ENCODE results near the gene ECE2. TPM values are rescaled to one million over a fixed set of nuclear protein-coding genes. Genes with fewer than 3 reads are reported as not detected.

ECE2 gene
- total RNA-seq, 1 donor from 2014 or later: not detected

- Mint-ChIP-seq H3K27me3 (ENCODE audit: low read depth) (no peaks in the 10 kb centered on the region), H3K4me3 (no peak overlapping the region), H3K27ac (no peak overlapping the region), H3K36me3 (peaks cover 34% of the 10 kb centered on the region), H3K4me1 (peaks cover 29% of the 10 kb centered on the region), H3K9me3 (no peaks in the 10 kb centered on the region)
- no peak for TF ChIP-seq CTCF (IDR thresholded peaks at IDR 0.05; ENCODE audit: unreplicated experiment)
- DNase-seq (ENCODE audit: low spot score in 2 of 2, unreplicated experiment in 2 of 2): no peak
Measured at GRCh38 chr3:184320104-184320445, 44.3 kb downstream of the ECE2 start.

- no peak for TF ChIP-seq CTCF (IDR thresholded peaks at IDR 0.05; ENCODE audit: unreplicated experiment)
- no peaks in the 10 kb centered on the region for H3K9me3 Mint-ChIP-seq
- no peak overlapping the region for H3K4me3 Mint-ChIP-seq
- DNase-seq (ENCODE audit: low spot score in 2 of 2, unreplicated experiment in 2 of 2): no peak
- peaks cover 45% of the 10 kb centered on the region for H3K36me3 Mint-ChIP-seq
- H3K4me1 Mint-ChIP-seq: peaks cover 20% of the 10 kb centered on the region
- H3K27ac Mint-ChIP-seq: no peak overlapping the region
- no peaks in the 10 kb centered on the region for H3K27me3 Mint-ChIP-seq (ENCODE audit: low read depth)
Measured at GRCh38 chr3:184321666-184322065, 45.8 kb downstream of the ECE2 start.

- no peak overlapping the region for H3K4me3 Mint-ChIP-seq
- DNase-seq (ENCODE audit: low spot score in 2 of 2, unreplicated experiment in 2 of 2): no peak
- no peaks in the 10 kb centered on the region for H3K9me3 Mint-ChIP-seq
- no peak overlapping the region for H3K27ac Mint-ChIP-seq
- TF ChIP-seq CTCF (IDR thresholded peaks at IDR 0.05; ENCODE audit: unreplicated experiment): no peak
- H3K4me1 Mint-ChIP-seq: peaks cover 9% of the 10 kb centered on the region
- H3K27me3 Mint-ChIP-seq (ENCODE audit: low read depth): no peaks in the 10 kb centered on the region
- peaks cover 55% of the 10 kb centered on the region for H3K36me3 Mint-ChIP-seq
Measured at GRCh38 chr3:184322731-184323487, 47.1 kb downstream of the ECE2 start.

GRCh38 chr3:184323696-184324095 lies 47.9 kb downstream of the ECE2 start:
- Mint-ChIP-seq H3K27me3 (ENCODE audit: low read depth) (no peaks in the 10 kb centered on the region), H3K4me1 (peaks cover 7% of the 10 kb centered on the region), H3K27ac (no peak overlapping the region), H3K4me3 (no peak overlapping the region), H3K9me3 (no peaks in the 10 kb centered on the region), H3K36me3 (peaks cover 60% of the 10 kb centered on the region)
- no peak for TF ChIP-seq CTCF (IDR thresholded peaks at IDR 0.05; ENCODE audit: unreplicated experiment)
- no peak for DNase-seq (ENCODE audit: low spot score in 2 of 2, unreplicated experiment in 2 of 2)

GRCh38 chr3:184325269-184325668 lies 49.4 kb downstream of the ECE2 start:
- no peak overlapping the region for H3K27ac Mint-ChIP-seq
- no peaks in the 10 kb centered on the region for H3K9me3 Mint-ChIP-seq
- no peak for DNase-seq (ENCODE audit: low spot score in 2 of 2, unreplicated experiment in 2 of 2)
- peaks cover 68% of the 10 kb centered on the region for H3K36me3 Mint-ChIP-seq
- no peaks in the 10 kb centered on the region for H3K4me1 Mint-ChIP-seq
- no peak overlapping the region for H3K4me3 Mint-ChIP-seq
- no peak for TF ChIP-seq CTCF (IDR thresholded peaks at IDR 0.05; ENCODE audit: unreplicated experiment)
- no peaks in the 10 kb centered on the region for H3K27me3 Mint-ChIP-seq (ENCODE audit: low read depth)

All from mesothelial cell of epicardium (in vitro differentiated cells).